WTC11 (cell line): ENCODE data around the gene VPS25. TPM values are rescaled to one million over a fixed set of nuclear protein-coding genes. Genes with fewer than 3 reads are reported as not detected.

ENCODE experiments used
- ATAC-seq: fragments of 200-7000 bp; cut with Tn5 transposase; 2 replicates; pipeline ENCODE4 v1.10.0; 2021; ENCODE audit warnings: mild to moderate bottlenecking, moderate library complexity
- CTCF ChIA-PET: fragments of 300-600 bp; sonication (Branson Sonifier 250); formaldehyde crosslinking; loops from one replicate; lab custom pipeline; 2021; ENCODE audit warnings: antibody characterized with exemption; lab: Charles Lee
- POLR2A ChIA-PET: fragments of 350-600 bp; sonication (Branson Sonifier 250); formaldehyde crosslinking; loops from one replicate; lab custom pipeline; 2021; ENCODE audit warnings: antibody characterized with exemption; lab: Charles Lee
- DNase-seq: peaks from one replicate; pipeline ENCODE4 v3.0.0; 2021; ENCODE audit warnings: low spot score
- H3K27ac Mint-ChIP-seq: 2 replicates; pipeline ENCODE4 v1.8.0; 2021; ENCODE audit warnings: mixed read lengths
- H3K27me3 Mint-ChIP-seq: 2 replicates; pipeline ENCODE4 v1.8.0; 2021; ENCODE audit warnings: low read depth, mild to moderate bottlenecking, moderate library complexity, mixed read lengths
- H3K36me3 Mint-ChIP-seq: 2 replicates; pipeline ENCODE4 v1.8.0; 2021; ENCODE audit warnings: mixed read lengths
- H3K4me1 Mint-ChIP-seq: 2 replicates; pipeline ENCODE4 v1.8.0; 2022; ENCODE audit warnings: mixed read lengths
- H3K4me3 Mint-ChIP-seq: 2 replicates; pipeline ENCODE4 v1.8.0; 2021; ENCODE audit warnings: mild to moderate bottlenecking, moderate library complexity, mixed read lengths
- H3K9me3 Mint-ChIP-seq: 2 replicates; pipeline ENCODE4 v1.8.0; 2021; ENCODE audit warnings: mixed read lengths
- ATF2 ChIP-seq: sonication (generic); formaldehyde crosslinking; IDR thresholded peaks from 2 replicates; pipeline ENCODE4 v1.8.1; 2022; ENCODE audit warnings: low read depth, missing genetic modification reagents, borderline replicate concordance
- CREM ChIP-seq: sonication (generic); formaldehyde crosslinking; IDR thresholded peaks from 2 replicates; pipeline ENCODE4 v1.8.1; 2022; ENCODE audit warnings: mild to moderate bottlenecking, missing genetic modification reagents, moderate library complexity
- E2F1 ChIP-seq: sonication (generic); formaldehyde crosslinking; IDR thresholded peaks from 2 replicates; pipeline ENCODE4 v1.8.0; 2022; ENCODE audit warnings: mild to moderate bottlenecking, missing genetic modification reagents
- E2F4 ChIP-seq: sonication (generic); formaldehyde crosslinking; IDR thresholded peaks from 2 replicates; pipeline ENCODE4 v1.8.1; 2022; ENCODE audit warnings: low read depth, mild to moderate bottlenecking, moderate library complexity, missing genetic modification reagents, borderline replicate concordance
- FOXP1 ChIP-seq: sonication (generic); formaldehyde crosslinking; IDR thresholded peaks from 2 replicates; pipeline ENCODE4 v1.8.0; 2022; ENCODE audit warnings: missing genetic modification reagents, mild to moderate bottlenecking, moderate library complexity, borderline replicate concordance
- MAX ChIP-seq: sonication (generic); formaldehyde crosslinking; IDR thresholded peaks from 2 replicates; pipeline ENCODE4 v1.8.0; 2022; ENCODE audit warnings: mild to moderate bottlenecking, missing genetic modification reagents
- NFATC4 ChIP-seq: fragments of 250-450 bp; sonication (Bioruptor Pico); IDR thresholded peaks from 2 replicates; pipeline ENCODE4 v1.9.0; 2021; ENCODE audit warnings: mild to moderate bottlenecking
- NFYB ChIP-seq: sonication (generic); formaldehyde crosslinking; conservative IDR thresholded peaks from 2 replicates; pipeline ENCODE4 v1.8.0; 2022; ENCODE audit warnings: low read depth, missing genetic modification reagents
- NR3C1 ChIP-seq: sonication (generic); formaldehyde crosslinking; conservative IDR thresholded peaks from 2 replicates; pipeline ENCODE4 v1.8.1; 2023; ENCODE audit warnings: low read depth, mild to moderate bottlenecking, missing genetic modification reagents
- SMAD4 ChIP-seq: sonication (generic); formaldehyde crosslinking; IDR thresholded peaks from 2 replicates; pipeline ENCODE4 v1.8.0; 2022; ENCODE audit warnings: mild to moderate bottlenecking, missing genetic modification reagents
- USF2 ChIP-seq: sonication (generic); formaldehyde crosslinking; IDR thresholded peaks from 2 replicates; pipeline ENCODE4 v1.8.1; 2023; ENCODE audit warnings: mild to moderate bottlenecking, missing genetic modification reagents, moderate library complexity
- ZMAT4 ChIP-seq: fragments of 250-450 bp; sonication (Bioruptor Pico); IDR thresholded peaks from 2 replicates; pipeline ENCODE4 v1.9.0; 2021; ENCODE audit warnings: mild to moderate bottlenecking
- ZNF281 ChIP-seq: sonication (generic); formaldehyde crosslinking; IDR thresholded peaks from 2 replicates; pipeline ENCODE4 v1.8.0; 2023; ENCODE audit warnings: mild to moderate bottlenecking, missing genetic modification reagents
- ZNF396 ChIP-seq: fragments of 250-450 bp; sonication (Bioruptor Pico); IDR thresholded peaks from 2 replicates; pipeline ENCODE4 v1.8.0; 2021; ENCODE audit warnings: mild to moderate bottlenecking, moderate library complexity, borderline replicate concordance
- total RNA-seq: library from RNA; stranded (reverse); gene quantifications from 3 replicates; pipeline ENCODE4 v1.2.3, GENCODE V29; 2021
- TF ChIP-seq, protein P1 (sequence below): sonication (generic); formaldehyde crosslinking; IDR thresholded peaks from 2 replicates; pipeline ENCODE4 v1.8.1; 2022; ENCODE audit warnings: mild to moderate bottlenecking, moderate library complexity, missing genetic modification reagents
- TF ChIP-seq, protein P2 (sequence below): sonication (generic); formaldehyde crosslinking; IDR thresholded peaks from 2 replicates; pipeline ENCODE4 v1.8.1; 2023; ENCODE audit warnings: mild to moderate bottlenecking, missing genetic modification reagents

The VPS25 gene
- total RNA-seq, 1 experiment from 2014 or later: 98.6 TPM

- Mint-ChIP-seq H3K27ac (no peak overlapping the region), H3K4me3 (no peak overlapping the region)
- no peak for DNase-seq
- POLR2A ChIA-PET: no interaction called here
- TF ChIP-seq ATF2 (no peak), NFATC4 (CRISPR knock-in tag) (no peak), E2F1 (no peak), ZNF396 (no peak), E2F4 (CRISPR knock-in tag) (no peak), USF2 (CRISPR knock-in tag) (no peak), ZNF281 (CRISPR knock-in tag) (no peak), CREM (CRISPR knock-in tag) (no peak), FOXP1 (CRISPR knock-in tag) (no peak), NFYB (CRISPR knock-in tag) (no peak), ZMAT4 (no peak), MAX (CRISPR knock-in tag) (no peak), SMAD4 (CRISPR knock-in tag) (no peak), NR3C1 (no peak)
- TF ChIP-seq, protein P1, sequence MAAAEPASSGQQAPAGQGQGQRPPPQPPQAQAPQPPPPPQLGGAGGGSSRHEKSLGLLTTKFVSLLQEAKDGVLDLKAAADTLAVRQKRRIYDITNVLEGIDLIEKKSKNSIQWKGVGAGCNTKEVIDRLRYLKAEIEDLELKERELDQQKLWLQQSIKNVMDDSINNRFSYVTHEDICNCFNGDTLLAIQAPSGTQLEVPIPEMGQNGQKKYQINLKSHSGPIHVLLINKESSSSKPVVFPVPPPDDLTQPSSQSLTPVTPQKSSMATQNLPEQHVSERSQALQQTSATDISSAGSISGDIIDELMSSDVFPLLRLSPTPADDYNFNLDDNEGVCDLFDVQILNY (CRISPR knock-in tag): no peak
- TF ChIP-seq, protein P2, sequence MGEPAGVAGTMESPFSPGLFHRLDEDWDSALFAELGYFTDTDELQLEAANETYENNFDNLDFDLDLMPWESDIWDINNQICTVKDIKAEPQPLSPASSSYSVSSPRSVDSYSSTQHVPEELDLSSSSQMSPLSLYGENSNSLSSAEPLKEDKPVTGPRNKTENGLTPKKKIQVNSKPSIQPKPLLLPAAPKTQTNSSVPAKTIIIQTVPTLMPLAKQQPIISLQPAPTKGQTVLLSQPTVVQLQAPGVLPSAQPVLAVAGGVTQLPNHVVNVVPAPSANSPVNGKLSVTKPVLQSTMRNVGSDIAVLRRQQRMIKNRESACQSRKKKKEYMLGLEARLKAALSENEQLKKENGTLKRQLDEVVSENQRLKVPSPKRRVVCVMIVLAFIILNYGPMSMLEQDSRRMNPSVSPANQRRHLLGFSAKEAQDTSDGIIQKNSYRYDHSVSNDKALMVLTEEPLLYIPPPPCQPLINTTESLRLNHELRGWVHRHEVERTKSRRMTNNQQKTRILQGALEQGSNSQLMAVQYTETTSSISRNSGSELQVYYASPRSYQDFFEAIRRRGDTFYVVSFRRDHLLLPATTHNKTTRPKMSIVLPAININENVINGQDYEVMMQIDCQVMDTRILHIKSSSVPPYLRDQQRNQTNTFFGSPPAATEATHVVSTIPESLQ: no peak
- TF ChIP-seq, all 79 proteins: peak for 0
- peaks cover 34% of the 10 kb centered on the region for H3K27me3 Mint-ChIP-seq
- no peak for ATAC-seq
- H3K36me3 Mint-ChIP-seq: no peaks in the 10 kb centered on the region
- no peaks in the 10 kb centered on the region for H3K4me1 Mint-ChIP-seq
- CTCF ChIA-PET: interaction anchor here (0.6 to 2.3 kb wide), 4 partner anchors 9 to 1942 kb away, joined by 4 to 15 read pairs (median 4); no protein-coding TSS in a partner anchor
- H3K9me3 Mint-ChIP-seq: no peaks in the 10 kb centered on the region
Measured at GRCh38 chr17:42754782-42755181, 18.5 kb upstream of the VPS25 start.
